Measurements from ENCODE around the gene MIEN1.
"Not testable (repeated sequence)": the region's sequence is repeated elsewhere in the genome, so short reads cannot be mapped to it uniquely, and the experiment has no call there.

The MIEN1 gene

GRCh38 chr17:39727556-39727955 lies 2.8 kb downstream of the MIEN1 start:
- Histone ChIP-seq H3K27ac (ENCODE audit: low read depth, low read length) (no peak overlapping the region), H3K36me3 (ENCODE audit: control insufficient read depth in 1 of 2, insufficient read depth in 2 of 2, low read length in 2 of 2) (peaks cover 19 to 56% of the 10 kb centered on the region in 2 donors)

GRCh38 chr17:39726617-39727016 lies 3.7 kb downstream of the MIEN1 start:
- H3K36me3 ChIP-seq (ENCODE audit: control insufficient read depth in 1 of 2, insufficient read depth in 2 of 2, low read length in 2 of 2) = peaks cover 19 to 63% of the 10 kb centered on the region in 2 donors
- H3K9ac ChIP-seq (ENCODE audit: low read depth in 1 of 2, low read length in 2 of 2) = no peak overlapping the region
- no peaks in the 10 kb centered on the region for H3K9me3 ChIP-seq (ENCODE audit: control insufficient read depth in 1 of 2, low read length in 2 of 2)
- H3K27ac ChIP-seq (ENCODE audit: low read depth, low read length) = no peak overlapping the region
- no peaks in the 10 kb centered on the region for H3K27me3 ChIP-seq (ENCODE audit: control insufficient read depth in 1 of 2, insufficient read depth in 2 of 2, low read length in 2 of 2)
- no peak overlapping the region for H3K4me3 ChIP-seq (ENCODE audit: low read depth in 1 of 2, low read length in 2 of 2)
- H3K4me1 ChIP-seq (ENCODE audit: control insufficient read depth in 1 of 2, insufficient read depth in 2 of 2, low read length in 2 of 2) = peaks cover 12 to 13% of the 10 kb centered on the region in 2 donors

More at GRCh38 chr17:39727556-39727955, 2.8 kb downstream of the MIEN1 start:
- no peak overlapping the region for H3K9ac ChIP-seq (ENCODE audit: low read depth in 1 of 2, low read length in 2 of 2)
- H3K9me3 ChIP-seq (ENCODE audit: control insufficient read depth in 1 of 2, low read length in 2 of 2) = no peaks in the 10 kb centered on the region
- H3K27me3 ChIP-seq (ENCODE audit: control insufficient read depth in 1 of 2, insufficient read depth in 2 of 2, low read length in 2 of 2) = no peaks in the 10 kb centered on the region
- H3K4me1 ChIP-seq (ENCODE audit: control insufficient read depth in 1 of 2, insufficient read depth in 2 of 2, low read length in 2 of 2) = peaks cover 12 to 13% of the 10 kb centered on the region in 2 donors
- no peak overlapping the region for H3K4me3 ChIP-seq (ENCODE audit: low read depth in 1 of 2, low read length in 2 of 2)

- not testable (repeated sequence) for H3K27ac ChIP-seq (ENCODE audit: low read depth, low read length); H3K27me3 ChIP-seq (ENCODE audit: control insufficient read depth in 1 of 2, insufficient read depth in 2 of 2, low read length in 2 of 2); H3K9me3 ChIP-seq (ENCODE audit: control insufficient read depth in 1 of 2, low read length in 2 of 2); H3K4me3 ChIP-seq (ENCODE audit: low read depth in 1 of 2, low read length in 2 of 2); H3K9ac ChIP-seq (ENCODE audit: low read depth in 1 of 2, low read length in 2 of 2)
- peaks cover 12 to 13% of the 10 kb centered on the region in 2 donors for H3K4me1 ChIP-seq (ENCODE audit: control insufficient read depth in 1 of 2, insufficient read depth in 2 of 2, low read length in 2 of 2)
- peaks cover 22 to 63% of the 10 kb centered on the region in 2 donors for H3K36me3 ChIP-seq (ENCODE audit: control insufficient read depth in 1 of 2, insufficient read depth in 2 of 2, low read length in 2 of 2)
These were observed 4.4 kb downstream of the MIEN1 start for GRCh38 chr17:39725923-39726322.

GRCh38 chr17:39724731-39725130 lies 5.6 kb downstream of the MIEN1 start:
- Histone ChIP-seq H3K36me3 (ENCODE audit: control insufficient read depth in 1 of 2, insufficient read depth in 2 of 2, low read length in 2 of 2) (peaks cover 29 to 71% of the 10 kb centered on the region in 2 donors), H3K4me1 (ENCODE audit: control insufficient read depth in 1 of 2, insufficient read depth in 2 of 2, low read length in 2 of 2) (peaks cover 9% of the 10 kb centered on the region in 2 donors), H3K27me3 (ENCODE audit: control insufficient read depth in 1 of 2, insufficient read depth in 2 of 2, low read length in 2 of 2) (no peaks in the 10 kb centered on the region), H3K4me3 (ENCODE audit: low read depth in 1 of 2, low read length in 2 of 2) (no peak overlapping the region), H3K9ac (ENCODE audit: low read depth in 1 of 2, low read length in 2 of 2) (no peak overlapping the region), H3K27ac (ENCODE audit: low read depth, low read length) (no peak overlapping the region), H3K9me3 (ENCODE audit: control insufficient read depth in 1 of 2, low read length in 2 of 2) (no peaks in the 10 kb centered on the region)

- Histone ChIP-seq H3K9me3 (ENCODE audit: control insufficient read depth in 1 of 2, low read length in 2 of 2) (no peaks in the 10 kb centered on the region), H3K4me1 (ENCODE audit: control insufficient read depth in 1 of 2, insufficient read depth in 2 of 2, low read length in 2 of 2) (no peaks in the 10 kb centered on the region), H3K36me3 (ENCODE audit: control insufficient read depth in 1 of 2, insufficient read depth in 2 of 2, low read length in 2 of 2) (peaks cover 35 to 76% of the 10 kb centered on the region in 2 donors), H3K9ac (ENCODE audit: low read depth in 1 of 2, low read length in 2 of 2) (no peak overlapping the region), H3K27me3 (ENCODE audit: control insufficient read depth in 1 of 2, insufficient read depth in 2 of 2, low read length in 2 of 2) (no peaks in the 10 kb centered on the region), H3K27ac (ENCODE audit: low read depth, low read length) (no peak overlapping the region), H3K4me3 (ENCODE audit: low read depth in 1 of 2, low read length in 2 of 2) (no peak overlapping the region)
These were observed 7.1 kb downstream of the MIEN1 start for GRCh38 chr17:39722965-39723848.

GRCh38 chr17:39722104-39722503 lies 8.2 kb downstream of the MIEN1 start:
- H3K27me3 ChIP-seq (ENCODE audit: control insufficient read depth in 1 of 2, insufficient read depth in 2 of 2, low read length in 2 of 2) = no peaks in the 10 kb centered on the region
- no peaks in the 10 kb centered on the region for H3K9me3 ChIP-seq (ENCODE audit: control insufficient read depth in 1 of 2, low read length in 2 of 2)

GRCh38 chr17:39719563-39720355 lies 10.6 kb downstream of the MIEN1 start:
- no peak overlapping the region for H3K27ac ChIP-seq (ENCODE audit: low read depth, low read length)
- no peaks in the 10 kb centered on the region for H3K9me3 ChIP-seq (ENCODE audit: control insufficient read depth in 1 of 2, low read length in 2 of 2)
- peaks cover 34 to 76% of the 10 kb centered on the region in 2 donors for H3K36me3 ChIP-seq (ENCODE audit: control insufficient read depth in 1 of 2, insufficient read depth in 2 of 2, low read length in 2 of 2)
- H3K4me3 ChIP-seq (ENCODE audit: low read depth in 1 of 2, low read length in 2 of 2) = no peak overlapping the region
- no peaks in the 10 kb centered on the region for H3K27me3 ChIP-seq (ENCODE audit: control insufficient read depth in 1 of 2, insufficient read depth in 2 of 2, low read length in 2 of 2)
- no peak overlapping the region for H3K9ac ChIP-seq (ENCODE audit: low read depth in 1 of 2, low read length in 2 of 2)
- peaks cover 5 to 11% of the 10 kb centered on the region in 2 donors for H3K4me1 ChIP-seq (ENCODE audit: control insufficient read depth in 1 of 2, insufficient read depth in 2 of 2, low read length in 2 of 2)

More at GRCh38 chr17:39722104-39722503, 8.2 kb downstream of the MIEN1 start:
- no peak overlapping the region for H3K27ac ChIP-seq (ENCODE audit: low read depth, low read length)
- H3K9ac ChIP-seq (ENCODE audit: low read depth in 1 of 2, low read length in 2 of 2) = no peak overlapping the region
- H3K4me3 ChIP-seq (ENCODE audit: low read depth in 1 of 2, low read length in 2 of 2) = no peak overlapping the region
- H3K36me3 ChIP-seq (ENCODE audit: control insufficient read depth in 1 of 2, insufficient read depth in 2 of 2, low read length in 2 of 2) = peaks cover 27 to 74% of the 10 kb centered on the region in 2 donors
- H3K4me1 ChIP-seq (ENCODE audit: control insufficient read depth in 1 of 2, insufficient read depth in 2 of 2, low read length in 2 of 2) = no peaks in the 10 kb centered on the region

GRCh38 chr17:39717660-39718059 lies 12.7 kb downstream of the MIEN1 start:
- Histone ChIP-seq H3K27me3 (ENCODE audit: control insufficient read depth in 1 of 2, insufficient read depth in 2 of 2, low read length in 2 of 2) (no peaks in the 10 kb centered on the region), H3K9ac (ENCODE audit: low read depth in 1 of 2, low read length in 2 of 2) (no peak overlapping the region), H3K9me3 (ENCODE audit: control insufficient read depth in 1 of 2, low read length in 2 of 2) (no peaks in the 10 kb centered on the region), H3K27ac (ENCODE audit: low read depth, low read length) (no peak overlapping the region), H3K4me3 (ENCODE audit: low read depth in 1 of 2, low read length in 2 of 2) (no peak overlapping the region), H3K4me1 (ENCODE audit: control insufficient read depth in 1 of 2, insufficient read depth in 2 of 2, low read length in 2 of 2) (peaks cover 5 to 11% of the 10 kb centered on the region in 2 donors), H3K36me3 (ENCODE audit: control insufficient read depth in 1 of 2, insufficient read depth in 2 of 2, low read length in 2 of 2) (peaks cover 33 to 69% of the 10 kb centered on the region in 2 donors)

- H3K27ac ChIP-seq (ENCODE audit: low read depth, low read length) = peak overlapping the region; percentile 10
- peak overlapping the region in 1 of 2 donors; percentile 18 for H3K9ac ChIP-seq (ENCODE audit: low read depth in 1 of 2, low read length in 2 of 2)
- H3K4me1 ChIP-seq (ENCODE audit: control insufficient read depth in 1 of 2, insufficient read depth in 2 of 2, low read length in 2 of 2) = peaks cover 5 to 11% of the 10 kb centered on the region in 2 donors
- no peak overlapping the region for H3K4me3 ChIP-seq (ENCODE audit: low read depth in 1 of 2, low read length in 2 of 2)
- H3K27me3 ChIP-seq (ENCODE audit: control insufficient read depth in 1 of 2, insufficient read depth in 2 of 2, low read length in 2 of 2) = no peaks in the 10 kb centered on the region
- peaks cover 38 to 70% of the 10 kb centered on the region in 2 donors for H3K36me3 ChIP-seq (ENCODE audit: control insufficient read depth in 1 of 2, insufficient read depth in 2 of 2, low read length in 2 of 2)
- no peaks in the 10 kb centered on the region for H3K9me3 ChIP-seq (ENCODE audit: control insufficient read depth in 1 of 2, low read length in 2 of 2)
These were observed 13.3 kb downstream of the MIEN1 start for GRCh38 chr17:39716879-39717536.

All from duodenal mucosa (tissue), 2 donors.